ENCODE measurements around the gene CDC42SE2.
"Not testable (repeated sequence)": the region's sequence is repeated elsewhere in the genome, so short reads cannot be mapped to it uniquely, and the experiment has no call there.

CDC42SE2 gene

DNA sequence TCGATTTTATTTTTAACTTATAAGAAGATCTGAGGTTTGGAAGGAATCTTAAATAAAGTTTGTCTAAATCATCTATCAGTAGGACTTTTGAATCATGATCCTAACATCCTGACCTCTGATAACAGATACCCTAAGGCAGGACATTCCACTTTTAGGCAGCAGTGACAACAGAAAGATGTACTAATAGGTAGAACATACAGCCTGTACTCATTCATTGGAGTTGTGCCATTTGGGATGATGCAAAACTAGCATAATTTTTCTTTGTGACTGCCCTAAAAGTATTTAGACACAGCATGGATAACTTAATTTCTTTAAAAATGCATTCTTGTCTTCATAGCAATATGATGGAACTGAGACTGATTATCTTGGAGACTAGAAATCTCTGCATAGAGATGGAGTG, 39.7 kb downstream of the CDC42SE2 start:
- H3K4me3 ChIP-seq (ENCODE audit: low read length), result no peak overlapping the region
- no peak overlapping the region for H3K27ac ChIP-seq (ENCODE audit: low read length)
- no peak overlapping the region for H3K9ac ChIP-seq (ENCODE audit: low read length)
- H3K79me2 ChIP-seq (ENCODE audit: low read length), result peaks cover 88% of the 10 kb centered on the region
- H2AFZ ChIP-seq (ENCODE audit: low read depth, low read length), result no peak overlapping the region
- no peaks in the 10 kb centered on the region for H3K27me3 ChIP-seq (ENCODE audit: low read depth, low read length)
- H3K9me3 ChIP-seq (ENCODE audit: insufficient read depth, low read length), result peaks cover 3% of the 10 kb centered on the region; the same call in 1 of the 2 replicates
- no peak overlapping the region for H3K4me2 ChIP-seq (ENCODE audit: low read length)
- H3K36me3 ChIP-seq (replicated peaks; ENCODE audit: low read depth, low read length), result peaks cover 39% of the 10 kb centered on the region
- H4K20me1 ChIP-seq (ENCODE audit: insufficient read depth, low read length), result peaks cover 79% of the 10 kb centered on the region
- peaks cover 11% of the 10 kb centered on the region for H3K4me1 ChIP-seq (ENCODE audit: low read length)
- TF ChIP-seq, protein P1, sequence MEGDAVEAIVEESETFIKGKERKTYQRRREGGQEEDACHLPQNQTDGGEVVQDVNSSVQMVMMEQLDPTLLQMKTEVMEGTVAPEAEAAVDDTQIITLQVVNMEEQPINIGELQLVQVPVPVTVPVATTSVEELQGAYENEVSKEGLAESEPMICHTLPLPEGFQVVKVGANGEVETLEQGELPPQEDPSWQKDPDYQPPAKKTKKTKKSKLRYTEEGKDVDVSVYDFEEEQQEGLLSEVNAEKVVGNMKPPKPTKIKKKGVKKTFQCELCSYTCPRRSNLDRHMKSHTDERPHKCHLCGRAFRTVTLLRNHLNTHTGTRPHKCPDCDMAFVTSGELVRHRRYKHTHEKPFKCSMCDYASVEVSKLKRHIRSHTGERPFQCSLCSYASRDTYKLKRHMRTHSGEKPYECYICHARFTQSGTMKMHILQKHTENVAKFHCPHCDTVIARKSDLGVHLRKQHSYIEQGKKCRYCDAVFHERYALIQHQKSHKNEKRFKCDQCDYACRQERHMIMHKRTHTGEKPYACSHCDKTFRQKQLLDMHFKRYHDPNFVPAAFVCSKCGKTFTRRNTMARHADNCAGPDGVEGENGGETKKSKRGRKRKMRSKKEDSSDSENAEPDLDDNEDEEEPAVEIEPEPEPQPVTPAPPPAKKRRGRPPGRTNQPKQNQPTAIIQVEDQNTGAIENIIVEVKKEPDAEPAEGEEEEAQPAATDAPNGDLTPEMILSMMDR (IDR thresholded peaks at IDR 0.05; ENCODE audit: low read depth, low read length), result no peak
- no peak for TF ChIP-seq EZH2phosphoT487 (IDR thresholded peaks at IDR 0.05; ENCODE audit: low read depth)

DNA sequence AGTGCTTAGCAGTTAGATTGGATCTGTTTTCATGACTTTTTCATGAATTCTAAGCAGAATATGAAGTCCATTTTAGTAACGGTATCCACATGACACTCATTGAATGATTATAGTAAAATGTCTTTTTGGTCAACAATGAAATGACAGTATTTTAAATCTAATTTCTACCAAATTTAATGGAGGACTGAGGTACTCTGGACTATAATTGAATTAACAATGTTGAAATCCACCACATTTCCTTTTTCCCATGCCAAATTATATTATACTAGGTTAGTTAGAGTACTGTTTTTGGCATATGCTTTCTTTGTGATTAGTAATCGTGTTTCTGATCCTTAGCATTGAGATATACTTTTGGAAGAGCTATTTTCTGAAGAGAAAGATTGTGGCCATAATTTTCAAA, 40.6 kb downstream of the CDC42SE2 start:
- Histone ChIP-seq H3K4me3 (ENCODE audit: low read length) (no peak overlapping the region), H3K79me2 (ENCODE audit: low read length) (peaks cover 84% of the 10 kb centered on the region), H4K20me1 (ENCODE audit: insufficient read depth, low read length) (peaks cover 70% of the 10 kb centered on the region), H3K36me3 (replicated peaks; ENCODE audit: low read depth, low read length) (peaks cover 34% of the 10 kb centered on the region), H2AFZ (ENCODE audit: low read depth, low read length) (no peak overlapping the region), H3K9ac (ENCODE audit: low read length) (no peak overlapping the region), H3K4me1 (ENCODE audit: low read length) (peaks cover 11% of the 10 kb centered on the region), H3K27ac (ENCODE audit: low read length) (no peak overlapping the region), H3K4me2 (ENCODE audit: low read length) (no peak overlapping the region), H3K9me3 (ENCODE audit: insufficient read depth, low read length) (peaks cover 3% of the 10 kb centered on the region; the same call in 1 of the 2 replicates), H3K27me3 (ENCODE audit: low read depth, low read length) (no peaks in the 10 kb centered on the region)
- no peak for TF ChIP-seq EZH2phosphoT487 (IDR thresholded peaks at IDR 0.05; ENCODE audit: low read depth)
- TF ChIP-seq, protein P1 (IDR thresholded peaks at IDR 0.05; ENCODE audit: low read depth, low read length), result no peak

DNA sequence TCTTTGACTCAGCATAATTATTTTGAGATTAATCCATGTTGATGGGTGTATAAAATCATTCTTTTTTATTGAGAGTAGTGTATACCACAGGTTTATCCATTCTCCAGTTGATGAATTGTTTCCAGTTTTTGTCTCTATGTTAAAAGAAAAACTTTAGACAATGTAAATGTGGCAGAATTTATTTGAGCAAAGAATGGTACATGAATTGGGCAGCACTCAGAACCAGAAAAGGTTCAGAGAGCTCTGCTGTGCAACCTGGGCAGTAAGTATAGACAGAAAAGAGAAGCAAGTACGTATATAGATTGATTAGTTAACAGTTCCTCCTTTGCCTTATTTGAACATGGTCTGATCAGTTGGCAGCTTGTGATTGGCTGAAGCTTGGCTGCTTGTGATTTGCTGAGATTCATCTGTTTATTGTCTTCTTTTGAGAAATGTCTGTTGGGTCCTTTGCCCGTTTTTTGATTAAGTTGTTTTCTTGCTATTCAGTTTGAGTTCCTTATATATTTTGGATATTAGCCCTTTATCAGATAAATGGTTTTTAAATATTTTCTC, 41.4 kb downstream of the CDC42SE2 start:
- Histone ChIP-seq H3K27me3 (ENCODE audit: low read depth, low read length) (no peaks in the 10 kb centered on the region), H3K36me3 (replicated peaks; ENCODE audit: low read depth, low read length) (peaks cover 31% of the 10 kb centered on the region), H2AFZ (ENCODE audit: low read depth, low read length) (no peak overlapping the region), H3K9ac (ENCODE audit: low read length) (no peak overlapping the region), H3K4me2 (ENCODE audit: low read length) (no peak overlapping the region), H3K9me3 (ENCODE audit: insufficient read depth, low read length) (peaks cover 3% of the 10 kb centered on the region; the same call in 1 of the 2 replicates), H3K27ac (ENCODE audit: low read length) (no peak overlapping the region), H3K4me3 (ENCODE audit: low read length) (no peak overlapping the region), H4K20me1 (ENCODE audit: insufficient read depth, low read length) (peaks cover 62% of the 10 kb centered on the region), H3K4me1 (ENCODE audit: low read length) (peaks cover 11% of the 10 kb centered on the region), H3K79me2 (ENCODE audit: low read length) (peaks cover 76% of the 10 kb centered on the region)
- TF ChIP-seq EZH2phosphoT487 (IDR thresholded peaks at IDR 0.05; ENCODE audit: low read depth), result no peak
- TF ChIP-seq, protein P1 (IDR thresholded peaks at IDR 0.05; ENCODE audit: low read depth, low read length), result no peak

DNA sequence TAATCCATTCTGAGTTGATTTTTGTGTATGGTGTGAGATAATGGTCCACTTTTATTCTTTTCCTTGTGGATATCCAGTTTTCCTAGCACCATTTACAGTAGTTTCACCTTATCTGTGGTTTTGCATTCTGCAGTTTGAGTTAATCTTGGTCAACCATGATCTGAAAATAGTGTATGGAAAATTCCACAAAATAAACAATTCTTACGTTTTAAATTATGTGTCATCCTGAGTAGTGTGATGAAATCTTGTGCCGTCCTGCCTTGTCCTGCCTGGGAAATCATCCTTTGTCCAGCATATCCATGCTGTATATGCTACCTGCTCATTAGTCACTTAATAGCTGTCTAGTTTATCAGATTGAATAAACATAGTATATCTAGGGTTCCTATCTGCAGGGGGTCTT, 42.1 kb downstream of the CDC42SE2 start:
- peaks cover 55% of the 10 kb centered on the region for H4K20me1 ChIP-seq (ENCODE audit: insufficient read depth, low read length)
- H3K36me3 ChIP-seq (replicated peaks; ENCODE audit: low read depth, low read length), result peaks cover 31% of the 10 kb centered on the region
- TF ChIP-seq, protein P1 (IDR thresholded peaks at IDR 0.05; ENCODE audit: low read depth, low read length), result no peak
- no peak for TF ChIP-seq EZH2phosphoT487 (IDR thresholded peaks at IDR 0.05; ENCODE audit: low read depth)
- no peaks in the 10 kb centered on the region for H3K27me3 ChIP-seq (ENCODE audit: low read depth, low read length)
- H3K27ac ChIP-seq (ENCODE audit: low read length), result no peak overlapping the region
- H3K4me2 ChIP-seq (ENCODE audit: low read length), result no peak overlapping the region
- peaks cover 11% of the 10 kb centered on the region for H3K4me1 ChIP-seq (ENCODE audit: low read length)
- no peak overlapping the region for H3K9ac ChIP-seq (ENCODE audit: low read length)
- peaks cover 69% of the 10 kb centered on the region for H3K79me2 ChIP-seq (ENCODE audit: low read length)
- peaks cover 3% of the 10 kb centered on the region; the same call in 1 of the 2 replicates for H3K9me3 ChIP-seq (ENCODE audit: insufficient read depth, low read length)
- H3K4me3 ChIP-seq (ENCODE audit: low read length), result no peak overlapping the region
- no peak overlapping the region for H2AFZ ChIP-seq (ENCODE audit: low read depth, low read length)

DNA sequence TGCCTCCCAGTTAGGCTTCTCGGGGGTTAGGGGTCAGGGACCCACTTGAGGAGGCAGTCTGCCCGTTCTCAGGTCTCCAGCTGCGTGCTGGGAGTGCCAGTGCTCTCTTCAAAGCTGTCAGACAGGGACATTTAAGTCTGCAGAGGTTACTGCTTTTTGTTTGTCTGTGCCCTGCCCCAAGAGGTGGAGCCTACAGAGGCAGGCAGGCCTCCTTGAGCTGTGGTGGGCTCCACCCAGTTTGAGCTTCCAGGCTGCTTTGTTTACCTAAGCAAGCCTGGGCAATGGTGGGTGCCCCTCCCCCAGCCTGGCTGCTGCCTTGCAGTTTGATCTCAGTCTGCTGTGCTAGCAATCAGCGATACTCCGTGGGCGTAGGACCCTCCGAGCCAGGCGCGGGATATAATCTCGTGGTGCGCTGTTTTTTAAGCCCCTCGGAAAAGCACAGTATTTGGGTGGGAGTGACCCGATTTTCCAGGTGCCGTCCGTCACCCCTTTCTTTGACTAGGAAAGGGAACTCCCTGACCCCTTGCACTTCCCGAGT, 48.5 kb downstream of the CDC42SE2 start:
- not testable (repeated sequence) for H3K9me3 ChIP-seq (ENCODE audit: insufficient read depth, low read length); H3K27ac ChIP-seq (ENCODE audit: low read length); H3K27me3 ChIP-seq (ENCODE audit: low read depth, low read length); H2AFZ ChIP-seq (ENCODE audit: low read depth, low read length); H3K4me3 ChIP-seq (ENCODE audit: low read length); H3K4me1 ChIP-seq (ENCODE audit: low read length); H3K9ac ChIP-seq (ENCODE audit: low read length)
- peak overlapping the region; percentile 17; the same call in 1 of the 2 replicates for H3K4me2 ChIP-seq (ENCODE audit: low read length)
- H3K36me3 ChIP-seq (replicated peaks; ENCODE audit: low read depth, low read length), result peaks cover 17% of the 10 kb centered on the region
- H3K79me2 ChIP-seq (ENCODE audit: low read length), result peaks cover 69% of the 10 kb centered on the region
- peaks cover 59% of the 10 kb centered on the region for H4K20me1 ChIP-seq (ENCODE audit: insufficient read depth, low read length)
